Stimulated activated CD8-positive, alpha-beta memory T cell treated with anti-CD3 and anti-CD28 coated beads, Interleukin-15, amount 100 ng/mL, for 1 hour (primary cell): ENCODE data around the gene RHOXF2.
"Not testable (repeated sequence)": the region's sequence is repeated elsewhere in the genome, so short reads cannot be mapped to it uniquely, and the experiment has no call there.

Experiments used
- DNase-seq: peaks from one replicate; pipeline ENCODE4 v3.0.0-alpha.2; 2020; ENCODE audit warnings: low read depth

Gene RHOXF2

GRCh38 chrX:120158313-120158712 lies at the start of gene RHOXF2:
Gene RHOXF2 (plus strand): TSS chrX:120158613. CDS start chrX:120158751, 138 bp downstream.
- not testable (repeated sequence) for DNase-seq

GRCh38 chrX:120109378-120109777 lies 49.0 kb upstream of the RHOXF2 start:
- no peak for DNase-seq

GRCh38 chrX:120111611-120112010 lies 46.8 kb upstream of the RHOXF2 start:
- no peak for DNase-seq

GRCh38 chrX:120115438-120115963 lies 42.9 kb upstream of the RHOXF2 start, which contains the start of gene RHOXF1:
Gene RHOXF1 (minus strand): TSS chrX:120115913. CDS start chrX:120115862, 51 bp downstream.
- DNase-seq = no peak

GRCh38 chrX:120120223-120120622 lies 38.2 kb upstream of the RHOXF2 start:
- no peak for DNase-seq

- no peak for DNase-seq
Measured at GRCh38 chrX:120125444-120125843, 33.0 kb upstream of the RHOXF2 start.

GRCh38 chrX:120128306-120128846 lies 30.0 kb upstream of the RHOXF2 start:
- DNase-seq = not testable (repeated sequence)

- no peak for DNase-seq
Measured at GRCh38 chrX:120136128-120136527, 22.3 kb upstream of the RHOXF2 start.

- DNase-seq = no peak
Measured at GRCh38 chrX:120136840-120137239, 21.6 kb upstream of the RHOXF2 start.

- no peak for DNase-seq
Measured at GRCh38 chrX:120137439-120137838, 21.0 kb upstream of the RHOXF2 start.

- DNase-seq = no peak
Measured at GRCh38 chrX:120140293-120140981, 18.0 kb upstream of the RHOXF2 start.

- DNase-seq = no peak
Measured at GRCh38 chrX:120144178-120144844, 14.1 kb upstream of the RHOXF2 start.

- DNase-seq = no peak
Measured at GRCh38 chrX:120145295-120145925, 13.0 kb upstream of the RHOXF2 start.

GRCh38 chrX:120146323-120146722 lies 12.1 kb upstream of the RHOXF2 start:
- not testable (repeated sequence) for DNase-seq

- DNase-seq = no peak
Measured at GRCh38 chrX:120147537-120147936, 10.9 kb upstream of the RHOXF2 start.

- DNase-seq = not testable (repeated sequence)
Measured at GRCh38 chrX:120150109-120150744, 8.2 kb upstream of the RHOXF2 start.

- DNase-seq = not testable (repeated sequence)
Measured at GRCh38 chrX:120159086-120159485, 673 bp downstream of the RHOXF2 start.

GRCh38 chrX:120193254-120193653 lies 34.8 kb downstream of the RHOXF2 start:
- DNase-seq = not testable (repeated sequence)

- not testable (repeated sequence) for DNase-seq
Measured at GRCh38 chrX:120193720-120194119, 35.3 kb downstream of the RHOXF2 start.

- not testable (repeated sequence) for DNase-seq
Measured at GRCh38 chrX:120195786-120196185, 37.4 kb downstream of the RHOXF2 start.

GRCh38 chrX:120196626-120197283 lies 38.3 kb downstream of the RHOXF2 start:
- not testable (repeated sequence) for DNase-seq
